Sigmoid colon (tissue), 7 donors: ENCODE data around the gene NDUFB10. TPM values are rescaled to one million over a fixed set of nuclear protein-coding genes. Genes with fewer than 3 reads are reported as not detected.

Experiments used
- DNase-seq: peaks from one replicate; pipeline ENCODE4 v3.0.0-alpha.2; 2019
- H3K27ac ChIP-seq, 4 donors: fragments of 200-600 bp; sonication (generic); one replicate each; pipeline ENCODE4 v1.5.1; 2016 to 2019; ENCODE audit warnings: mild to moderate bottlenecking in 1 of 4
- H3K27me3 ChIP-seq, 3 donors: fragments of 200-600 bp; sonication (generic); one replicate each; pipeline ENCODE4 v1.5.1; 2019; ENCODE audit warnings: mild to moderate bottlenecking in 1 of 3
- H3K36me3 ChIP-seq, 4 donors: fragments of 200-600 bp; sonication (generic); one replicate each; pipeline ENCODE4 v1.5.1; 2016 to 2019
- H3K4me1 ChIP-seq, 4 donors: fragments of 200-600 bp; sonication (generic); one replicate each; pipeline ENCODE4 v1.5.1; 2017 to 2019
- H3K4me3 ChIP-seq, 4 donors: fragments of 200-600 bp; sonication (generic); one replicate each; pipeline ENCODE4 v1.5.1; 2017 to 2019; ENCODE audit warnings: mild to moderate bottlenecking in 2 of 4, moderate library complexity in 1 of 4
- H3K9me3 ChIP-seq, 4 donors: fragments of 200-600 bp in 3 of 4; sonication (generic) in 3 of 4; one replicate each; pipeline versions ENCODE4 v1.5.1 to v1.6.1; 2013 to 2019
- EP300 ChIP-seq, 4 donors: sonication (generic); formaldehyde crosslinking; IDR thresholded peaks; one replicate each; pipeline ENCODE4 v1.6.1; 2017; ENCODE audit warnings: antibody characterized with exemption in 4 of 4
- POLR2A ChIP-seq, 2 donors: fragments of 450-650 bp; IDR thresholded peaks; one replicate each; pipeline ENCODE4 v1.6.1; 2016; ENCODE audit warnings: antibody characterized with exemption in 2 of 2, mild to moderate bottlenecking in 2 of 2, moderate library complexity in 2 of 2
- POLR2AphosphoS5 ChIP-seq, 4 donors: sonication (generic); formaldehyde crosslinking; IDR thresholded peaks; one replicate each; pipeline ENCODE4 v1.6.1; 2017; ENCODE audit warnings: antibody characterized with exemption in 4 of 4
- WGBS, 2 donors: extraction: QIAGEN DNeasy Blood & Tissue Kit; methylation state at CpG; one replicate each; pipeline ENCODE4 v1.1.7; 2013; 5-methylcytosine and 5-hydroxymethylcytosine counted together
- intact Hi-C: fragments of 100-400 bp; cut with DNase I; formaldehyde crosslinking; loops from one replicate; pipeline ENCODE4 v1.15.1; 2023
- polyA plus RNA-seq, 3 donors: library from polyadenylated mRNA; stranded (reverse); fragments of 200-250 nt; gene quantifications; one replicate each; pipeline ENCODE4 v1.2.3, GENCODE V29; 2013
- total RNA-seq, 4 donors: library from RNA; depleted of rRNA; stranded (reverse); fragments of >200 nt; gene quantifications; one replicate each; pipeline ENCODE4 v1.1.0, GENCODE V29; 2016
- TF ChIP-seq, protein P1 (sequence below), 4 experiments: fragments of 450-650 bp in 3 of 4; fragments of 200-600 bp in 1 of 4; IDR thresholded peaks; one replicate each; pipeline ENCODE4 v1.5.1; 2016 to 2019; ENCODE audit warnings: antibody characterized with exemption in 4 of 4, mild to moderate bottlenecking in 3 of 4, moderate library complexity in 2 of 4
- donor health status: healthy with polysubstance abuse.
- donor health status: Bipolar disorder and iron deficiency.
- donor health status: healthy.

Gene NDUFB10
- total and polyA plus RNA-seq, 7 donors, result 200 to 489 (median 298) TPM

DNA sequence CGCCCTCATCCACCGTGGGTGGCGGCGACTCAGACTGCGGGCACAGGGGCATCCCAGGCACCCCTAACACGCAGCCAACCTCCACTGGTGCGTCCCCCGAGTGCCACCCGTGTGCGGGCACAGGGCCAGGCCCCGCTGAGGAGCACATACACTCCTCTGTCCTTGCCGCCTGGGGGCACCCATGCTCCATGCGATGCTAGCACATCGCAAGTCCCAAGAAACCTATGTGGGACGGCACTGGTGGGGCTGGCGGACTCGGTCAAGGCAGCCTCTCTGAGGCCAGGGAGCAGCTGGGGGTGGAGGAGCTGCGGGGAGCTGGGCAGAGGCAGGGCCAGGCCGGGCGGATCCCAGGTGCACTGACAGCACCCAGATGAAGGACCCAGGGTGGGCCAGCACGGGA lies 46.3 kb downstream of the NDUFB10 start:
- no peak for DNase-seq
- Histone ChIP-seq H3K27me3 (no peaks in the 10 kb centered on the region), H3K4me1 (peaks cover 0 to 70% (median 60%) of the 10 kb centered on the region in 4 donors), H3K36me3 (peaks cover 16 to 29% (median 22%) of the 10 kb centered on the region in 4 donors), H3K4me3 (no peak overlapping the region), H3K9me3 (no peaks in the 10 kb centered on the region), H3K27ac (no peak overlapping the region)
- TF ChIP-seq POLR2A (IDR thresholded peaks at IDR 0.05) (no peak), EP300 (IDR thresholded peaks at IDR 0.05) (no peak)
- TF ChIP-seq, protein P1, sequence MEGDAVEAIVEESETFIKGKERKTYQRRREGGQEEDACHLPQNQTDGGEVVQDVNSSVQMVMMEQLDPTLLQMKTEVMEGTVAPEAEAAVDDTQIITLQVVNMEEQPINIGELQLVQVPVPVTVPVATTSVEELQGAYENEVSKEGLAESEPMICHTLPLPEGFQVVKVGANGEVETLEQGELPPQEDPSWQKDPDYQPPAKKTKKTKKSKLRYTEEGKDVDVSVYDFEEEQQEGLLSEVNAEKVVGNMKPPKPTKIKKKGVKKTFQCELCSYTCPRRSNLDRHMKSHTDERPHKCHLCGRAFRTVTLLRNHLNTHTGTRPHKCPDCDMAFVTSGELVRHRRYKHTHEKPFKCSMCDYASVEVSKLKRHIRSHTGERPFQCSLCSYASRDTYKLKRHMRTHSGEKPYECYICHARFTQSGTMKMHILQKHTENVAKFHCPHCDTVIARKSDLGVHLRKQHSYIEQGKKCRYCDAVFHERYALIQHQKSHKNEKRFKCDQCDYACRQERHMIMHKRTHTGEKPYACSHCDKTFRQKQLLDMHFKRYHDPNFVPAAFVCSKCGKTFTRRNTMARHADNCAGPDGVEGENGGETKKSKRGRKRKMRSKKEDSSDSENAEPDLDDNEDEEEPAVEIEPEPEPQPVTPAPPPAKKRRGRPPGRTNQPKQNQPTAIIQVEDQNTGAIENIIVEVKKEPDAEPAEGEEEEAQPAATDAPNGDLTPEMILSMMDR (IDR thresholded peaks at IDR 0.05), result no peak
- WGBS, 2 donors, result 77 to 88% methylated on average over 21 of the region's 21 CpGs
- intact Hi-C loops, result no loop called here

DNA sequence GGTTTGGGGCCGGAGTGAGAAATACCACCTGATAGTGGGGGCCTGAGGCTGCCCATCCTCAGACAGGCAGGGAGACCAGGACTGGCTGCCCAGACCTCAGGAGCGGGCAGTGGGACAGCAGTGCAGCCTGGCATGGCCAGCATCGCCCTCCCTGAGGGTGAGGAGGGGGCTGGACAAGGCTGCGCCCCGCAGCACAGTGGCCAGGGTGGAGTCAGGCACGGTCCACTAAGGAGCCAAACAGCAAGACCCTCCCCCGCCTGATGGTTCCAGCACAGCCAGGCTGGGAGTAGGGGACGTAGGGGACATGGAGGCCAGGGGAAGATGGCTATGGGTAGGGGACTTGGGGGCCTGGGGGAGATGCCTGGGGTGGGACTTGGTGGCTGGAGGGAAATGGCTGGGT lies 47.0 kb downstream of the NDUFB10 start:
- WGBS, 2 donors, result 93 to 94% methylated on average over 8 of the region's 8 CpGs
- TF ChIP-seq POLR2AphosphoS5 (IDR thresholded peaks at IDR 0.05) (no peak), EP300 (IDR thresholded peaks at IDR 0.05) (no peak), POLR2A (IDR thresholded peaks at IDR 0.05) (no peak)
- TF ChIP-seq, protein P1 (IDR thresholded peaks at IDR 0.05), result no peak
- no peak overlapping the region for H3K27ac ChIP-seq
- peaks cover 11 to 22% (median 17%) of the 10 kb centered on the region in 4 donors for H3K36me3 ChIP-seq
- H3K27me3 ChIP-seq, result no peaks in the 10 kb centered on the region
- intact Hi-C loops, result no loop called here
- no peak for DNase-seq
- H3K4me1 ChIP-seq, result peaks cover 0 to 73% (median 61%) of the 10 kb centered on the region in 4 donors
- H3K9me3 ChIP-seq, result no peaks in the 10 kb centered on the region
- no peak overlapping the region for H3K4me3 ChIP-seq

DNA sequence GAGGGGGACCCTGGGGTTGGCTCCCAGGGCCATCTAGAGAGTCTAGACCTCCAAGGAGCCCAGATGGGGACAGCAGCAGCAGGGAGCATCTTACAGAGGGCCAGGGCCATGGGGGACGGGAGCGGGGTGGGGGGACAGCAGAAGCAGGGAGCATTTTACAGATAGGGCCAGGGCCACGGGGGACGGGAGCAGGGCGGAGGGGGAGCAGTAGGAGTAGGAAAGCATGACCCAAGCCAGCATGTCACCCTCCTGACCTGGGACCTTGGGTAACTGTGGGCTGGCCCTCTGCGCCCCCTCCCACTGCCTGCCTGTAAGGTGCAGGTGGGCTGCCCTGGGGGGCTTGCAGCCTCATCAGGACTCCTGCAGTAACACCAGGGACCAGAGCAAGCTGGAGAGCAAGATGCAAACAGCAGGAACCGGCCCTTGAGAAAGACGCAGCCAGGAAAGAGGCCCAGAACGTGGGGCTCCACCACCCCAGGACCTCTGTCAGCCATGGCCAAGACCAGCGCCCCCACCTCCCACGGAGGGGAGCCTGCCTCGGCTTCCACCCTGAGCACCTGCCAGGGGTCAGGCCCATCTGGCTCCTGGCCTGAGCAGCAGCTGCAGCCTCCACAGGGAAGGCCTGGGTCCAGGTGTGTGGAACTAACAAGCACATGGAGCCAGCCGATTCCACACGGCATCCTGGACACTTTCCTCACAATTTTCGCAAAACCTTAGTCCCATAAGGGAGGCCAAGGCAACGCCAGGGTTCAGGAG lies 47.9 kb downstream of the NDUFB10 start:
- TF ChIP-seq POLR2A (IDR thresholded peaks at IDR 0.05) (no peak), POLR2AphosphoS5 (IDR thresholded peaks at IDR 0.05) (no peak), EP300 (IDR thresholded peaks at IDR 0.05) (no peak)
- TF ChIP-seq, protein P1 (IDR thresholded peaks at IDR 0.05), result no peak
- H3K4me1 ChIP-seq, result peaks cover 0 to 73% (median 61%) of the 10 kb centered on the region in 4 donors

DNA sequence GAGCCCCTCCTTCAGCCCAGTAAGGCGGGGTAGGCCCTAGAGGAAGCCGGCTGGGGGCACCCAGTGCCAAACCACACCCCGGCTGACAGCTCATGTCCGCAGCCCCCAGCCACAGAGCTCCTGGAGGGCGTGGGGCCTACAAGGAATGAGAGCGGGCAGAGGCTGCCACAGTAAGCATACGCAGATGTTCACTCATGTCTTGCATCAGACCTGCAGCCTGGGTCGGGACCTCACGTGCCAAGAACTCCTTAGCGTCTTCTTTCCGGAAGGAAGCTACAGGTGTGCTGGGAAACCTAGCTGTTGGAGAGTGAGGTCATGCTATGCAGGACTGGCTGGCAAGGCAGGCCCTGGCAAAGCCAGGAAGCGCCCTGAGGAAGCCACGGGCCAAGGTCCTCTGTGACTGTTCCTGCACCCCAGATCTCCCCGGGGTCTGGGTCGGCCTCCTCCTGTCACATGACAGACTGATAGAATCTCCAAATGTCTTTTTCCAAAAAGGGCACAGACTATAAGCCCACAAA lies 48.7 kb downstream of the NDUFB10 start:
- WGBS, 2 donors, result 8 to 28% methylated on average over 15 of the region's 15 CpGs
- peak overlapping the region in 3 of 4 donors; percentile 74 to 99 (median 80) for H3K4me3 ChIP-seq
- no peak for DNase-seq
- intact Hi-C loops, result no loop called here
- H3K36me3 ChIP-seq, result peaks cover 0 to 5% (median 2%) of the 10 kb centered on the region in 4 donors
- H3K9me3 ChIP-seq, result no peaks in the 10 kb centered on the region
- H3K27ac ChIP-seq, result peak overlapping the region in 3 of 4 donors; percentile 78 to 97 (median 89)
- TF ChIP-seq, protein P1 (IDR thresholded peaks at IDR 0.05), result no peak
- TF ChIP-seq POLR2A (IDR thresholded peaks at IDR 0.05), result no peak
- no peak for TF ChIP-seq EP300 (IDR thresholded peaks at IDR 0.05)
- no peak for TF ChIP-seq POLR2AphosphoS5 (IDR thresholded peaks at IDR 0.05)
- H3K4me1 ChIP-seq, result peaks cover 0 to 73% (median 61%) of the 10 kb centered on the region in 4 donors
- H3K27me3 ChIP-seq, result no peaks in the 10 kb centered on the region

More for the DNA sequence above, 47.9 kb downstream of the NDUFB10 start:
- WGBS, 2 donors, result 81 to 83% methylated on average over 16 of the region's 16 CpGs
- Histone ChIP-seq H3K4me3 (no peak overlapping the region), H3K36me3 (peaks cover 2 to 13% (median 7%) of the 10 kb centered on the region in 4 donors), H3K9me3 (no peaks in the 10 kb centered on the region), H3K27me3 (no peaks in the 10 kb centered on the region), H3K27ac (peak overlapping the region in 1 of 4 donors; percentile 89)
- intact Hi-C loops, result no loop called here
- no peak for DNase-seq
